H9 (cell line): ENCODE data around the gene SUN1. TPM values are rescaled to one million over a fixed set of nuclear protein-coding genes. Genes with fewer than 3 reads are reported as not detected.

ENCODE experiments used
- DNase-seq: peaks from one replicate; pipeline ENCODE4 v3.0.0-alpha.2; 2017
- H2AFZ ChIP-seq: one replicate; pipeline ENCODE4 v1.6.1; 2013; ENCODE audit warnings: mild to moderate bottlenecking, low read length, control low read depth, moderate library complexity
- H2AK5ac ChIP-seq: 2 replicates; pipeline ENCODE4 v1.6.1; 2013; ENCODE audit warnings: low read length, control low read depth, mixed read lengths; ENCODE audit not compliant: insufficient read length
- H2BK120ac ChIP-seq: one replicate; pipeline ENCODE4 v1.6.1; 2013; ENCODE audit warnings: low read depth, mild to moderate bottlenecking, low read length, control low read depth, inconsistent platforms; ENCODE audit not compliant: poor library complexity, severe bottlenecking
- H2BK12ac ChIP-seq: 2 replicates; pipeline ENCODE4 v1.6.1; 2013; ENCODE audit warnings: low read length, control low read depth, mixed read lengths, low read depth; ENCODE audit not compliant: insufficient read length
- H2BK15ac ChIP-seq: 2 replicates; pipeline ENCODE4 v1.6.1; 2013; ENCODE audit warnings: low read depth, low read length, control low read depth
- H2BK20ac ChIP-seq: one replicate; pipeline ENCODE4 v1.6.1; 2013; ENCODE audit warnings: low read depth, mild to moderate bottlenecking, low read length, control low read depth, inconsistent platforms; ENCODE audit not compliant: poor library complexity, severe bottlenecking
- H2BK5ac ChIP-seq: 2 replicates; pipeline ENCODE4 v1.6.1; 2013; ENCODE audit warnings: low read length, control low read depth, mixed read lengths; ENCODE audit not compliant: insufficient read length
- H3K14ac ChIP-seq: 2 replicates; pipeline ENCODE4 v1.6.1; 2013; ENCODE audit warnings: low read length, control low read depth; ENCODE audit not compliant: insufficient read depth
- H3K18ac ChIP-seq: 2 replicates; pipeline ENCODE4 v1.6.1; 2013; ENCODE audit warnings: low read depth, mild to moderate bottlenecking, mixed read lengths, low read length, control low read depth; ENCODE audit not compliant: insufficient read length
- H3K23ac ChIP-seq: 2 replicates; pipeline ENCODE4 v1.6.1; 2013; ENCODE audit warnings: low read length, control low read depth, mixed read lengths, low read depth; ENCODE audit not compliant: insufficient read length
- H3K23me2 ChIP-seq: 2 replicates; pipeline ENCODE4 v1.6.1; 2013; ENCODE audit warnings: low read depth, mild to moderate bottlenecking, mixed read lengths, low read length, control low read depth; ENCODE audit not compliant: insufficient read length, poor library complexity, severe bottlenecking
- H3K27ac ChIP-seq: 2 replicates; pipeline ENCODE4 v1.5.1; 2013; ENCODE audit warnings: low read length, control low read depth, mixed read lengths, low read depth; ENCODE audit not compliant: insufficient read length
- H3K27me3 ChIP-seq: 2 replicates; pipeline ENCODE4 v1.6.1; 2013; ENCODE audit warnings: low read length, control low read depth, inconsistent platforms; ENCODE audit not compliant: insufficient read depth
- H3K4ac ChIP-seq: 2 replicates; pipeline ENCODE4 v1.6.1; 2013; ENCODE audit warnings: low read depth, mild to moderate bottlenecking, control low read depth, inconsistent platforms, low read length, moderate library complexity
- H3K4me1 ChIP-seq: 2 replicates; pipeline ENCODE4 v1.6.1; 2013; ENCODE audit warnings: low read length, control low read depth, inconsistent platforms; ENCODE audit not compliant: insufficient read depth
- H3K4me2 ChIP-seq: 2 replicates; pipeline ENCODE4 v1.6.1; 2013; ENCODE audit warnings: low read length, control low read depth, mixed read lengths; ENCODE audit not compliant: insufficient read length, insufficient read depth
- H3K56ac ChIP-seq: 2 replicates; pipeline ENCODE4 v1.6.1; 2013; ENCODE audit warnings: low read depth, mild to moderate bottlenecking, mixed read lengths, low read length, control low read depth; ENCODE audit not compliant: insufficient read length
- H3K79me1 ChIP-seq: 2 replicates; pipeline ENCODE4 v1.6.1; 2013; ENCODE audit warnings: low read depth, mild to moderate bottlenecking, moderate library complexity, low read length, control low read depth, inconsistent platforms; ENCODE audit not compliant: insufficient read depth, poor library complexity, severe bottlenecking
- H3K79me2 ChIP-seq: 2 replicates; pipeline ENCODE4 v1.6.1; 2013; ENCODE audit warnings: low read length, control low read depth, inconsistent platforms; ENCODE audit not compliant: insufficient read depth
- H3K9ac ChIP-seq: 2 replicates; pipeline ENCODE4 v1.6.1; 2013; ENCODE audit warnings: low read length, control low read depth, mixed read lengths; ENCODE audit not compliant: insufficient read length; ENCODE audit errors: extremely low read depth
- H3K9me3 ChIP-seq: one replicate; pipeline ENCODE4 v1.6.1; 2013; ENCODE audit warnings: low read depth, low read length, inconsistent platforms; ENCODE audit not compliant: control insufficient read depth
- H3T11ph ChIP-seq: one replicate; pipeline ENCODE4 v1.6.1; 2013; ENCODE audit warnings: mild to moderate bottlenecking, low read length, control low read depth, inconsistent platforms
- H4K20me1 ChIP-seq: one replicate; pipeline ENCODE4 v1.6.1; 2013; ENCODE audit not compliant: control insufficient read depth, insufficient read length, insufficient read depth
- H4K5ac ChIP-seq: 2 replicates; pipeline ENCODE4 v1.6.1; 2013; ENCODE audit warnings: low read depth, mild to moderate bottlenecking, mixed read lengths, low read length, control low read depth; ENCODE audit not compliant: insufficient read length
- H4K8ac ChIP-seq: replicated peaks from 2 replicates; pipeline ENCODE4 v1.6.1; 2013; ENCODE audit warnings: low read length, control low read depth, mixed read lengths, low read depth; ENCODE audit not compliant: insufficient read length
- H4K91ac ChIP-seq: 2 replicates; pipeline ENCODE4 v1.6.1; 2013; ENCODE audit warnings: low read depth, mild to moderate bottlenecking, moderate library complexity, mixed read lengths, low read length, control low read depth; ENCODE audit not compliant: insufficient read length
- H3K27ac Mint-ChIP-seq, 3 experiments: 2 replicates in 2 of 3; 3 replicates in 1 of 3; pipeline ENCODE4 v1.8.0; 2020 to 2021; ENCODE audit warnings: mixed read lengths in 3 of 3, mild to moderate bottlenecking in 1 of 3, moderate library complexity in 1 of 3
- H3K27me3 Mint-ChIP-seq: 2 replicates; pipeline ENCODE4 v1.8.0; 2021; ENCODE audit warnings: low read depth, mild to moderate bottlenecking, moderate library complexity, mixed read lengths
- H3K36me3 Mint-ChIP-seq, 3 experiments: 2 replicates in 2 of 3; 3 replicates in 1 of 3; pipeline ENCODE4 v1.8.0; 2020 to 2021; ENCODE audit warnings: low read depth in 3 of 3, mixed read lengths in 3 of 3; ENCODE audit not compliant: insufficient read depth in 1 of 3
- H3K4me1 Mint-ChIP-seq, 2 experiments: 2 replicates each; pipeline ENCODE4 v1.8.0; 2020; ENCODE audit warnings: mixed read lengths in 2 of 2
- H3K4me3 Mint-ChIP-seq, 2 experiments: 2 replicates in 1 of 2; 3 replicates in 1 of 2; pipeline ENCODE4 v1.8.0; 2020 to 2021; ENCODE audit warnings: mild to moderate bottlenecking in 2 of 2, mixed read lengths in 2 of 2, moderate library complexity in 1 of 2
- H3K9me3 Mint-ChIP-seq, 2 experiments: 2 replicates in 1 of 2; 3 replicates in 1 of 2; pipeline ENCODE4 v1.8.0; 2020; ENCODE audit warnings: mild to moderate bottlenecking in 2 of 2, mixed read lengths in 2 of 2, moderate library complexity in 1 of 2
- WGBS: extraction: QIAGEN DNeasy Blood & Tissue Kit; methylation state at CpG from one replicate; pipeline ENCODE4 v1.1.7; 2013; ENCODE audit warnings: missing lambda C conversion rate, low lambda C conversion rate, mixed read lengths; ENCODE audit not compliant: insufficient read length; ENCODE audit errors: extremely low coverage; 5-methylcytosine and 5-hydroxymethylcytosine counted together
- total RNA-seq: library from RNA; stranded (reverse); gene quantifications from 2 replicates; pipeline ENCODE4 v1.2.1, GENCODE V29; 2021
- TF ChIP-seq, protein P1 (sequence below): fragments of 200-600 bp; sonication (generic); conservative IDR thresholded peaks from 3 replicates; pipeline ENCODE4 v1.8.0; 2021; ENCODE audit warnings: antibody characterized with exemption, mild to moderate bottlenecking

Gene SUN1
- total RNA-seq, 1 experiment from 2014 or later = 118 TPM

DNA sequence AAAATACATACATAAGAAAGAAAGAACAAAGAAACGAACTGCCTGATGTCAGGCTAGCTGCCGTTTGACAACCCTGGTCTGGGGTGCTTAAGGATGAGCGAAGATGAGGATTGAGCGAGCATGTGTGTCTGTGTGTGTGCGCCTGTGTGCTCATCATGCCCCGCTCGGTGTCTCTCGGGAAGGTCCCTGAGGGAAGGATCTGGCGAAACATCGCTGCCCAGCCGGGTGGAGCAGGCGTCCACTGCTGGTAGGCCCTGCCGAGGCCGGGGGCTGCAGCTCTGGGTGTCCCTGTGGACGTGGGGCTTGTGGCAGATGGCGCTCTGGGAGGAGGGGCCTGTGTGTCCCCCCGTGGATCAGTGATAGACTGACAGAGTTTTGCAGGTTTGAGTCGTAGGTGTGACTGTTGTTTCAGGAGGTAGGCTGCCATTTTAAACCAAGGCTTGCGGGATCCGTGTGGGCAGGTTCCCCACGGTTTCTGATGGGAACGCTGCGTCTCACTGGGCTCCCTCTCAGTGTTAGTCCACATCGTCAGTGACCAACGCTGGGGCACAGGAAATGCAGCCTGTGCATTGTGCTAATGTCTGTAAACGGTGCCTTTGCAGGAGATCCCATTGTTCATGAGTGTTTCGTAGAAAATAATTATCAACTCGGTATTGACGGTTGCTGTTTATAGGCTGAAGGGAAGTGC, 5.9 kb upstream of the SUN1 start:
- H3K9me3 ChIP-seq = no peaks in the 10 kb centered on the region
- no CpG with 5 or more reads among the region's 29 CpGs for WGBS
- TF ChIP-seq, protein P1, sequence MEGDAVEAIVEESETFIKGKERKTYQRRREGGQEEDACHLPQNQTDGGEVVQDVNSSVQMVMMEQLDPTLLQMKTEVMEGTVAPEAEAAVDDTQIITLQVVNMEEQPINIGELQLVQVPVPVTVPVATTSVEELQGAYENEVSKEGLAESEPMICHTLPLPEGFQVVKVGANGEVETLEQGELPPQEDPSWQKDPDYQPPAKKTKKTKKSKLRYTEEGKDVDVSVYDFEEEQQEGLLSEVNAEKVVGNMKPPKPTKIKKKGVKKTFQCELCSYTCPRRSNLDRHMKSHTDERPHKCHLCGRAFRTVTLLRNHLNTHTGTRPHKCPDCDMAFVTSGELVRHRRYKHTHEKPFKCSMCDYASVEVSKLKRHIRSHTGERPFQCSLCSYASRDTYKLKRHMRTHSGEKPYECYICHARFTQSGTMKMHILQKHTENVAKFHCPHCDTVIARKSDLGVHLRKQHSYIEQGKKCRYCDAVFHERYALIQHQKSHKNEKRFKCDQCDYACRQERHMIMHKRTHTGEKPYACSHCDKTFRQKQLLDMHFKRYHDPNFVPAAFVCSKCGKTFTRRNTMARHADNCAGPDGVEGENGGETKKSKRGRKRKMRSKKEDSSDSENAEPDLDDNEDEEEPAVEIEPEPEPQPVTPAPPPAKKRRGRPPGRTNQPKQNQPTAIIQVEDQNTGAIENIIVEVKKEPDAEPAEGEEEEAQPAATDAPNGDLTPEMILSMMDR = no peak
- H3K27me3 ChIP-seq = no peaks in the 10 kb centered on the region
- peaks cover 5% of the 10 kb centered on the region; the same call in 1 of the 2 replicates for H3K4me1 ChIP-seq
- H3K9me3 Mint-ChIP-seq = no peaks in the 10 kb centered on the region
- peaks cover 4 to 29% (median 9%) of the 10 kb centered on the region in 3 experiments for H3K36me3 Mint-ChIP-seq
- H3K27me3 Mint-ChIP-seq = no peaks in the 10 kb centered on the region
- no peak overlapping the region for H2BK12ac ChIP-seq
- H3K9ac ChIP-seq = no peak overlapping the region
- H4K8ac ChIP-seq = no peak overlapping the region
- H3K27ac ChIP-seq = no peak overlapping the region
- H3K79me2 ChIP-seq = peaks cover 54% of the 10 kb centered on the region; the same call in 1 of the 2 replicates
- H4K5ac ChIP-seq = no peak overlapping the region
- no peak overlapping the region for H3K4me2 ChIP-seq
- no peak overlapping the region; a peak in 1 of 5 replicates for H3K4me3 Mint-ChIP-seq
- H3K14ac ChIP-seq = no peak overlapping the region
- H2BK5ac ChIP-seq = no peak overlapping the region
- no peak overlapping the region for H2AK5ac ChIP-seq
- no peak overlapping the region for H3K4ac ChIP-seq
- H3K56ac ChIP-seq = no peak overlapping the region
- H3T11ph ChIP-seq = no peak overlapping the region
- H2BK20ac ChIP-seq = no peak overlapping the region
- H2BK120ac ChIP-seq = no peak overlapping the region
- no peak overlapping the region for H3K18ac ChIP-seq
- peak overlapping the region in 2 of 3 experiments; percentile 69 to 81; a peak in 5 of 7 replicates for H3K27ac Mint-ChIP-seq
- no peak overlapping the region for H4K91ac ChIP-seq
- H3K23me2 ChIP-seq = no peaks in the 10 kb centered on the region
- no peak overlapping the region for H2BK15ac ChIP-seq
- H3K79me1 ChIP-seq = peaks cover 13% of the 10 kb centered on the region
- H3K4me1 Mint-ChIP-seq = peaks cover 55 to 57% of the 10 kb centered on the region in 2 experiments
- DNase-seq = no peak
- no peaks in the 10 kb centered on the region for H4K20me1 ChIP-seq
- H3K23ac ChIP-seq = no peak overlapping the region
- H2AFZ ChIP-seq = no peak overlapping the region
